PC-9 (cell line): Measurements from ENCODE around the gene SLC35F4.

Experiments
- CTCF ChIP-seq: fragments of 200-600 bp; sonication (generic); conservative IDR thresholded peaks from 2 replicates; pipeline ENCODE4 v1.6.1; 2017; ENCODE audit warnings: mixed run types, antibody characterized with exemption, mild to moderate bottlenecking, moderate library complexity
- EZH2 ChIP-seq: fragments of 200-600 bp; sonication (generic); IDR thresholded peaks from 2 replicates; pipeline ENCODE4 v1.8.0; 2017; ENCODE audit warnings: antibody characterized with exemption, low read depth

GRCh38 chr14:57549765-57550420 is 316.0 kb downstream of the SLC35F4 start:
- TF ChIP-seq CTCF, result no peak
- no peak for TF ChIP-seq EZH2
